ENCODE data around the gene FNDC3B. TPM values are rescaled to one million over a fixed set of nuclear protein-coding genes. Genes with fewer than 3 reads are reported as not detected.

FNDC3B gene
- total RNA-seq, 1 donor from 2014 or later, result 71.3 TPM

- DNase-seq (ENCODE audit: low read depth), result peak; percentile 70
- no peak for TF ChIP-seq CTCF (IDR thresholded peaks at IDR 0.05; ENCODE audit: insufficient read depth, low read length, poor library complexity, severe bottlenecking)
- Histone ChIP-seq H3K4me3 (ENCODE audit: low read depth, low read length) (no peak overlapping the region), H3K36me3 (ENCODE audit: control insufficient read depth, insufficient read depth, low read length) (no peaks in the 10 kb centered on the region), H3K27me3 (ENCODE audit: control insufficient read depth, insufficient read depth, low read length) (no peaks in the 10 kb centered on the region)
Observed at GRCh38 chr3:172104471-172105072, 65.2 kb downstream of the FNDC3B start.

- no peak for DNase-seq (ENCODE audit: low read depth)
Observed at GRCh38 chr3:172106037-172106954, 66.9 kb downstream of the FNDC3B start.

GRCh38 chr3:172106989-172107388, 67.6 kb downstream of the FNDC3B start:
- no peaks in the 10 kb centered on the region for H3K36me3 ChIP-seq (ENCODE audit: control insufficient read depth, insufficient read depth, low read length)
- peak; percentile 38 for DNase-seq (ENCODE audit: low read depth)
- TF ChIP-seq CTCF (IDR thresholded peaks at IDR 0.05; ENCODE audit: insufficient read depth, low read length, poor library complexity, severe bottlenecking), result no peak
- H3K27me3 ChIP-seq (ENCODE audit: control insufficient read depth, insufficient read depth, low read length), result no peaks in the 10 kb centered on the region
- no peak overlapping the region for H3K4me3 ChIP-seq (ENCODE audit: low read depth, low read length)

More at GRCh38 chr3:172106037-172106954, 66.9 kb downstream of the FNDC3B start:
- TF ChIP-seq CTCF (IDR thresholded peaks at IDR 0.05; ENCODE audit: insufficient read depth, low read length, poor library complexity, severe bottlenecking), result no peak
- Histone ChIP-seq H3K4me3 (ENCODE audit: low read depth, low read length) (no peak overlapping the region), H3K36me3 (ENCODE audit: control insufficient read depth, insufficient read depth, low read length) (no peaks in the 10 kb centered on the region), H3K27me3 (ENCODE audit: control insufficient read depth, insufficient read depth, low read length) (no peaks in the 10 kb centered on the region)

GRCh38 chr3:172107403-172107802, 68.0 kb downstream of the FNDC3B start:
- H3K36me3 ChIP-seq (ENCODE audit: control insufficient read depth, insufficient read depth, low read length), result no peaks in the 10 kb centered on the region
- H3K27me3 ChIP-seq (ENCODE audit: control insufficient read depth, insufficient read depth, low read length), result no peaks in the 10 kb centered on the region
- no peak overlapping the region for H3K4me3 ChIP-seq (ENCODE audit: low read depth, low read length)
- TF ChIP-seq CTCF (IDR thresholded peaks at IDR 0.05; ENCODE audit: insufficient read depth, low read length, poor library complexity, severe bottlenecking), result no peak
- DNase-seq (ENCODE audit: low read depth), result no peak

- Histone ChIP-seq H3K27me3 (ENCODE audit: control insufficient read depth, insufficient read depth, low read length) (no peaks in the 10 kb centered on the region), H3K4me3 (ENCODE audit: low read depth, low read length) (no peak overlapping the region), H3K36me3 (ENCODE audit: control insufficient read depth, insufficient read depth, low read length) (no peaks in the 10 kb centered on the region)
- DNase-seq (ENCODE audit: low read depth), result no peak
- TF ChIP-seq CTCF (IDR thresholded peaks at IDR 0.05; ENCODE audit: insufficient read depth, low read length, poor library complexity, severe bottlenecking), result no peak
Observed at GRCh38 chr3:172110127-172110779, 70.9 kb downstream of the FNDC3B start.

Measured in kidney epithelial cell (primary cell).